HG02981 (cell line): ENCODE measurements around the gene FKBP15.
"Not testable (repeated sequence)": the region's sequence is repeated elsewhere in the genome, so short reads cannot be mapped to it uniquely, and the experiment has no call there.

Experiments used
- ATAC-seq: cut with Tn5 transposase; IDR thresholded peaks from one replicate; pipeline ENCODE4 v1.9.1; 2021; ENCODE audit warnings: mild to moderate bottlenecking, moderate library complexity; ENCODE audit not compliant: unreplicated experiment

Gene FKBP15, protein sequence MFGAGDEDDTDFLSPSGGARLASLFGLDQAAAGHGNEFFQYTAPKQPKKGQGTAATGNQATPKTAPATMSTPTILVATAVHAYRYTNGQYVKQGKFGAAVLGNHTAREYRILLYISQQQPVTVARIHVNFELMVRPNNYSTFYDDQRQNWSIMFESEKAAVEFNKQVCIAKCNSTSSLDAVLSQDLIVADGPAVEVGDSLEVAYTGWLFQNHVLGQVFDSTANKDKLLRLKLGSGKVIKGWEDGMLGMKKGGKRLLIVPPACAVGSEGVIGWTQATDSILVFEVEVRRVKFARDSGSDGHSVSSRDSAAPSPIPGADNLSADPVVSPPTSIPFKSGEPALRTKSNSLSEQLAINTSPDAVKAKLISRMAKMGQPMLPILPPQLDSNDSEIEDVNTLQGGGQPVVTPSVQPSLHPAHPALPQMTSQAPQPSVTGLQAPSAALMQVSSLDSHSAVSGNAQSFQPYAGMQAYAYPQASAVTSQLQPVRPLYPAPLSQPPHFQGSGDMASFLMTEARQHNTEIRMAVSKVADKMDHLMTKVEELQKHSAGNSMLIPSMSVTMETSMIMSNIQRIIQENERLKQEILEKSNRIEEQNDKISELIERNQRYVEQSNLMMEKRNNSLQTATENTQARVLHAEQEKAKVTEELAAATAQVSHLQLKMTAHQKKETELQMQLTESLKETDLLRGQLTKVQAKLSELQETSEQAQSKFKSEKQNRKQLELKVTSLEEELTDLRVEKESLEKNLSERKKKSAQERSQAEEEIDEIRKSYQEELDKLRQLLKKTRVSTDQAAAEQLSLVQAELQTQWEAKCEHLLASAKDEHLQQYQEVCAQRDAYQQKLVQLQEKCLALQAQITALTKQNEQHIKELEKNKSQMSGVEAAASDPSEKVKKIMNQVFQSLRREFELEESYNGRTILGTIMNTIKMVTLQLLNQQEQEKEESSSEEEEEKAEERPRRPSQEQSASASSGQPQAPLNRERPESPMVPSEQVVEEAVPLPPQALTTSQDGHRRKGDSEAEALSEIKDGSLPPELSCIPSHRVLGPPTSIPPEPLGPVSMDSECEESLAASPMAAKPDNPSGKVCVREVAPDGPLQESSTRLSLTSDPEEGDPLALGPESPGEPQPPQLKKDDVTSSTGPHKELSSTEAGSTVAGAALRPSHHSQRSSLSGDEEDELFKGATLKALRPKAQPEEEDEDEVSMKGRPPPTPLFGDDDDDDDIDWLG

DNA sequence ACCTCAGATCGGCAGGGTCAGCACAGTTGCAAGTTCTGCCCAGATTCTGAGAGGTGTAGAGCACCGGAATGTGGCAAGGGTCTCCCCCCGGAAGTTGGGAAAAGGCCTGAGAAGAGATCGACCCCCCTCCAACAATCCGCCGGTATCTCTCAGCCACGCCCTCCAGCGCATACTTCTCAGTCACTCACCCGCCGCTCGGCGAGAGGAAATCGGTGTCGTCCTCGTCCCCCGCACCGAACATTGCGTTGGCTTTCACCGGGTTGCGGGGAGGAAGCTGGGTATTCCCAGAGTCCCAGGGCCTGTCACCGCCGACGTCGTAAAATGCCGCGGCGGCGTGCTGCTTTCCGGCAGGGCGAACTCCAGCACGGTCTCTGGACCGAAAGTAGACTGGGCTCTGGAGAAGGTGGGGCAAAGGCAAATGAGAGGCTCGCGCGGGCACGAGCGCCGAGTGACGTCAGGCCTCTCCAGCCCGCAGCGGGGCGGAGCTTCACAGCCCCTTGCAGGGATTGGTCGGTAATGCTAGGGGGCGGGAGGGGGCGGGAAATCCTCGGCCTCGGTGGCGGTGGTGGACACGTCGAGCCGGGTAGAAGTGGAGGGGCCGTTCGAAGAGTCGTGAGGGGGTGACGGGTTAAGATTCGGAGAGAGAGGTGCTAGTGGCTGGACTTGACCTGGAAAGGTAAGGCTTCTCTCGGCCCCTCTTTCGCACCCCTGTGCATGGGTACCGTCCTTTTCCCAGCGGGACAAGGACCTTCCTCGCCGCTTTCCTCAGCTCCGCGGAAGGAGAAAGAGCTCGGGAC lies at the start of gene FKBP15, which contains the start of gene SLC31A1:
Gene FKBP15, minus strand, starts transcription at position 275 of the 797 bp plus-strand sequence. Its CDS starts 34 bp downstream, at position 241.
Gene SLC31A1, plus strand, starts transcription at position 542 of the 797 bp plus-strand sequence. CDS start 34,605 bp downstream, outside the sequence.
- peak; percentile 83 for ATAC-seq

DNA sequence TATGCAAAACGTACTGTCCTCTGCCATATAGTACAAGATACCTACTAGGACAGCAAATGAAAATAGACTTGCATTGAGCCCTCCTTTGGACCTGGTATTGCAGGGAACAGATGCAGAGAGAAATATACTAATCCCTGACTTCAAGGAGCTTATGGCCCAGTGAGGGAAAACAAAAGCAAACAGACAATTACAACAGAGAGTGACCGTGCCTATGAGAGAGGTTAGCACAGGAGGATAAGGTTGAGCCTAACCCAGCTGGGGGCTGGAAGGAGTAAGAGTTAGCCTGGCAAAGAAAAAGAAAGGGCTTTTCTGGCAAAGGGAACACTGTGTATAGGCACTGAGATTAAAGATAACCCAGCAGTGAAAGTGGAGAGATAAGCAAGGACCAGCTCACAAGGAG lies 48.8 kb upstream of the FKBP15 start:
- ATAC-seq: no peak

DNA sequence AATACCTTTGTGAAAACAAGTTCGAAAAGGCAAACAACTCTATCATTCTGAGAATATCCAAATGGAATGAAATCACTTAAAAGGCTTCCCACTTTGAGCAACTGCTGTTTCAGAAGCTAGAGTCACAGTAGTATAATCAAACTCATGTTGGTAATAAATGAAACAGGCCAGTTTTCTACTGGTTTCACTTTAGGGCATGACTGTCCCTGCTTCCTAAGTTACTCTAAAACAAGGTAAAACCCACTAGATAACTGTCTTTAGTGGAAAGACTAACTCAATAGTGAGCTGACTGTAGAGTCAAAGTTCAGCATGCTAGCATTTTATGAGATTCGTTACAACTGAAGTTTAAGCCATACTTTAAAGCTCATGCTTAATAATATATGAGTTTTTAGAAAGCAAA lies 48.3 kb upstream of the FKBP15 start:
- no peak for ATAC-seq

DNA sequence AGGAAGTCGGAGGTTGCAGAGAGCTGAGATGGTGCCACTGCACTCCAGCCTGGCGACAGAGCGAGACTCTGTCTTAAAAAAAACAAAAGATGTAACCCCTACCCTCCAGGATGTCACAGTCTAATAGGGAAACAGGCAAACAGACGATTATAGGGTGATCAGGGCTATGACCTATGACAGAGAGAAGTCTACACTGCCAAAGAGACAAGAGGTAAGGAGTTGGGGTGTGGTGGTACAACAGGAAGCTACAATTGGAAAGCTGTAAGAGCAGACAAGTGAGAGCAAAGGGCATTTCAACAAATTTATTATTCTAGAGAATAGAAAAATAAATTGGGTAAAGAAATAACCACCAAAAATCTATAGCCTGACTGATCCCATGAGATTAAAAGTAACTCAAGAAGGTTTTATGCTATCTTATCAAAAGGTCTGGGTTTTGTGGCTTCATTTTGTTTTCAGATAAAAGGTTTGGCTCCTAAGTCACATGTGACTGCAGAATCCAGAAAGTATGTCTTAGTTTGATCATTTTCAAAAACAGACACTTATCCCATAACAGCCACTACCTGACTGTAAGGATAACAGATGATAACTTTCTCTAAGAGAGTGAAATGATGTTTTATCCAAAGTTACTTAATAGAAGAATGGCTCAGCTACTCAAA lies 47.0 kb upstream of the FKBP15 start:
- ATAC-seq: no peak

DNA sequence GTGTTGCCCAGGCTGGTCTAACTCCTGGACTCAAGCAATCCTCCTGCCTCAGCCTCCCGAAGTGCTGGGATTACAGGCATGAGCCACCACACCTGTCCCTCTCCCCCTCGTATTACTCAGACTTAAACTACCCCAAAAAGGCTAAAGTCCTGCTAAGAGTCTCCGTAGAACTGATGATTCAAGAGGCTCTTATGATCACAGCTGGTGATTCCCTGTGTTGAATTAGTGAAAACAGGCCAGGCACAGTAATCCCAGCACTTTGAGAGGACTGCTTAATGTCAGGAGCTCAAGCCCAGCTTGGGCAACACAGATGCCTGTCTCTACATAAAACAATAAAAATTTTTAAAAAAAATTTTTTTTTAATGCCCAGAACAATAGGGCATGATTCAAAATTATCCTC lies 45.1 kb upstream of the FKBP15 start:
- no peak for ATAC-seq

DNA sequence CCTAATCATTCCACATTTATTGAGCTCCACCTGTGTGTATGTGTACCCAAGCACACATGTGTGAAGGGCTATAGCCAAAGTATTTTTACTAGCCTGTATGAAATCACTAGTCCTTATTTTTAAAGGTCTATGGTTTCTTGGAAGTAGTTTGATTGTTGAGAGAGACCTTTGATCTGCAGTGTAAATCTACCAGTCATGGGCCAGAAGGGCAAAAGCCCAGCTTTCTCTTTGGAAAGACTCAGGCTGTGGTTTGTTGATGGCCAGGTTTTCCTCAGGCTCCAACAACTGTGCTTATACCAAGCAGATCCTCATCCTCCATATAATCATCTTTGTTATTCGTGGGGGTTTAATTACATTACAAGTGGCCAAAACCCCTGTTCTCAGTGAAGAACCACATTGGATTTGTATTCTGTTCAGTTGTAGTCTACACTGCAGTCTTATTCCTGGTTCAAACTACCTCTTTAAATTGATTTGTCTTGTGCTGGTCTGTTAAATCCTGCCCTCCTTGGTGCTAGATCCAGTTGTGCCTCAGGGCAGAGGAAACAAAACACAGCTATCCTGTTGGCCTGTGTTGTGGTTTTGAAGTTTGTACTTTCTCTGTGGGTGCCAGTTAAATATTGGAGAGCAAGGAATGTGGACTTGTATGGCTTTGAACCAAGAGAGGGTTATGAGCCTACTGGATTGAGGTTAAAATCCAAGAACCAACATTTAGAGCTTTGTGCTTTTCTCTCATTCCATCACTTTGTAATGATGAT lies 41.0 kb upstream of the FKBP15 start:
- ATAC-seq: no peak

DNA sequence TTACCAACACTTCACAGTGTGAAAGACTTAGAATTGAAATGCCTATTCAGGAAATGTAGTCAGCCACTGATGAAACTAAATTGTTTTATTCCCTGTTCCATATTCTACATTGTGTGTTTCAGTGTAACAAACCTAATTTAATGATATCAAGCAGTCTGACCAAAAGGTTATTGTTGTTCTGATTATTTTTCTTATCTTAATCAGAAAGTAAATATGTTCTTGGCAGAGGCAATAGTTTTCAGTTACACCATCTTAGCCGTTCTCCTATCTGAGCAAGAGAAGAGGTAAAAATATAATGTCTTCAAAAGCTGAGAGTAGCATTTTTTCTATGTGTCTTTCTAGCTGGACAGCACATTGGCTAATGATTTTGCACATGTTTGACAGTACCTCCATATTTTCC lies 37.2 kb upstream of the FKBP15 start:
- no peak for ATAC-seq

DNA sequence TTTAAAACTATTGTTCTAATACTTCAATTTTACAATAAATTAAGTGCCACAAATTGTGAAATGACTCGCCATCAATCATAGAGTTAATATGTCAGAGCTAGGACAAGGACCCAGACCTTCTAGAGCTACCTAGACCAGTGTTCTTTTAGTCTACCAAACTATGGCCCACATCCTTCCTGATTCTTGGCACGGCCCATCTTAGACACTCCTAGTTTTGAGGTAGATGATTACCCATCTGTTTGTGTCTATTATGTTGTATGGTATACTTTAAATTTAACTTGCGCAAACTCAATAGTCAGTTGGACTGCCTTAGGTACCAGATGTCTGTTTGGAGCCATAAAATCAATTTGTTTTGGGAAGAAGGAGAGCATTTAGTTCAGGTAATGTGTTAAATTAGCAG lies 36.8 kb upstream of the FKBP15 start:
- no peak for ATAC-seq

DNA sequence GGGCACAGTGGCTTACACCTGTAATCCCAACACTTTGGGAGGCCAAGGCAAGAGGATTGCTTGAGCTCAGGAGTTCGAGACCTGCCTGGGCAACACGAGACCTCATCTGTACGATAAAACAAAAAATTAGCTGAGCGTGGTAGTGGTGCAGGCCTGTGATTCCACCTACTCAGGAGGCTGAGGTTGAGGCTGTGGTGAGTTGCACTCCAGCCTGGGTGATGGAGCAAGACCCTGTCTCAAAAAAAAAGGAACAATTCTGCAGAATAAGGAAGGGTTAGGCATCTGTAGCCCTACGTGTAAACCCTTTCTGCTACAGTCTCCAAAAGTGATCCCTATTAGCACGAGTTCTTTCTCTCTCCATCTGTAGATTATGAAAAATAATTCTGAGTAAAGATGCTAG lies 34.4 kb upstream of the FKBP15 start:
- ATAC-seq: no peak

DNA sequence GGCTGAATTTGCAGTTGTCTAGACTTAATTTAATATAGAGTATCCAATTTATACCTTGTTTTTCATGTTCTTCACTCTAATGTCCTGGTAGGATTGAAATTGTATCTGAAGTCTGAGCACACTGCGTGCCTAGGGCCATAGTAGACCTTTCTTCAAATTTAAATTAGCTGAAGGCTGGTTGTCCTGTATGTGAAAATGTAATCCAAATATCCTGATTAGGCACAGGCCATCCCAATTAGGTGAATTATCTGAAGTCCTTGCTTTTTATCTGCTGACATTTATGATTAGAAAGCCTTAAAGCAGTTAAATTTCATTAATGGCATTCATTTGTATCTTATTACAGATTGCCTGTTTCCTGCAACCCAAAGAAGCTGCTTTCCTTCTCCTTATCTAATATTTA lies 33.9 kb upstream of the FKBP15 start:
- ATAC-seq: no peak

DNA sequence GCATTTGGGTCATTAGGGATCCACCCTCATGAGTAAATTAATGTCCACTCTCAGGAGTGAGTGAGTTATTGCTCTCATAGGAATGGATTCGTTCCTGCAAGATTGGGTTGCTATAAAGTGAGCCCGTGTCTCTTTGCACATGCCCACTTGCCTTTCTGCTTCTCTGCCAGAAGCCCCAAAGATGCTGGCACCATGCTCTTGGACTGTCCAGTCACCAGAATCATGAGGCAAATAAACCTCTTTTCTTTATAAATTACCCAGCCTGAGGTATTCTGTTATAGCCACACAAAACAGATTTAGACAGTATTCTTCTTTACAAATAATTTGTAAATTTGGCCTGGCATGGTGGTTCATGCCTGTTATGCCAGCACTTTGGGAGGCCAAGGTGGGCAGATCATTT lies 29.7 kb upstream of the FKBP15 start:
- ATAC-seq: no peak

DNA sequence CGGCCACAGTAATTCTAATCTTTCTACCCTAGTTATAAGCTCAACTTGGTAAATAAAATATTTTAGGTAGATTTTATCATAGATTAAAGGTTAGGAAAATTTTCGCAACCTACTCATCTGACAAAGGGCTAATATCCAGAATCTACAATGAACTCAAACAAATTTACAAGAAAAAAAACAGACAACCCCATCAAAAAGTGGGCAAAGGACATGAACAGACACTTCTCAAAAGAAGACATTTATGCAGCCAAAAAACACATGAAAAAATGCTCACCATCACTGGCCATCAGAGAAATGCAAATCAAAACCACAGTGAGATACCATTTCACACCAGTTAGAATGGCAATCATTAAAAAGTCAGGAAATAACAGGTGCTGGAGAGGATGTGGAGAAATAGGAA lies 28.6 kb upstream of the FKBP15 start:
- not testable (repeated sequence) for ATAC-seq

DNA sequence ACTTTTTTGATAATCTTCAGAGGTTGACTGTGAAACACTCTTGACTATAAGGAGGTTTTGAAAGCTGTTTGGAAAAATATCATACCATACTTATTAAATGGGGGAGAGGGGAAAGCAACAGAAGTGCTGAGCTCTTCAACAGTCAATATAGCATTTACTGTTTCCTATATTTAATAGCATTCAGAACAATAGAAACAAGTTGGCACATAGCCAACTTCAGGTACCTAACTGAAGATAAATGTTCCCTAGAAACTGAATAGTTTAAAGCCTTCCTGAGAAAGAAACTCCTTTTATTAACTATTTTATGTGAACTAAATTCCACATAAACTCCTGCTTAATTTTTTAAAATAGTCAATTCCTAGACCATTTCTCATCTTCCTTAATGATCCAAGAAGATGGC lies 26.6 kb upstream of the FKBP15 start:
- ATAC-seq: no peak

DNA sequence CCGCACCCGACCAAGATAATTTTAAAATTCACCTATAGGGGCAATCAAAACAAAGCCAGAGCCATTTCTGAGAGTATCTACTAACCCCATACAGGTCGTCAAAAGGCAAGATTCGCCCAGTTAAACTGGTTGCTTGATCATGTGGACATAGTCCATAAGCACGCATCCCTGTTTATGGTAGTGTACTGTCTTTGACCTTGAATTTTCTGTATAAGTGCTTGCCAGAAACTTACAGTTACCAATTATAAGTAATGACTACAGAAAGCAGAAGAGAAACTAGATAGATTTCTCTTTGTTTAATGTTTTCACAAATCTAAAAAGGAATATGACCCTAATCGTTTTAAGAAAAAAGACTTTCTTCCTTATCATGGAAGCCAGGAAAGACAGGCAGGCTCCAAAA lies 25.9 kb upstream of the FKBP15 start:
- no peak for ATAC-seq

DNA sequence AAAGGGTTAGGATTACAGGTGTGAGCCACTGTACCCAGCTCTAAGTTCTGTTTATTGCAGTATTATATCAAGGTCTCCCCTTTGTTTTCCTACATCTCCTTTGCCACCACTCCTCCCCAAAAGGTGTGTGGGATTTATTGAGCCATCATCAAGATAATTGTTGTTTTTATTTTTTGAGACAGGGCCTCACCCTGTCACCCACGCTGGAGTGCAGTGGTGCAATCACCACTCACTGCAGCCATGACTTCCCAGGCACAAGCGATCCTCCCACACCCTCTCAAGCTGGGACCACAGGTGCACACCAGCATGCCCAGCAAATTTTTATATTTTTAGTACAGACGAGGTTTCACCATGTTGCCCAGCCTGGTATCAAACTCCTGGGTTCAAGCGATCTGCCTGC lies 24.8 kb upstream of the FKBP15 start:
- no peak for ATAC-seq

DNA sequence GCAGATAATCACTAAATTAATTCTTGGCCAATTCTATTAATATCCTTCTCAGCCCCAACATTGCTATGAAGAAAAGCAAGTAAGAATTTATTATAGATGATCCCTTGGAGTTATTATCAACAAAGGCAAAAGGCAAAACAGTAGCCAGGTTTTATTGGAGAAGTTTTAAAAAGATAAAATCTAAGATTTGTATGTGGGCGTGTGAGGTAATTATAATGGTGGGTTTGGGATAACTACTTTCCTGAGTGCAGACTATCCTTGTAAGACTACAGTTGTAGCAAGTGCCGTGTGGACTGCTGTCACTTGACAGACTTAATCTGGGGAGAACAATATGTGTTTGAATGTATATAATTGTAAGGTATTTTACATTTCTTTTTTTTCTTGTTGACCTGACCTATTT lies 23.5 kb upstream of the FKBP15 start:
- ATAC-seq: no peak

DNA sequence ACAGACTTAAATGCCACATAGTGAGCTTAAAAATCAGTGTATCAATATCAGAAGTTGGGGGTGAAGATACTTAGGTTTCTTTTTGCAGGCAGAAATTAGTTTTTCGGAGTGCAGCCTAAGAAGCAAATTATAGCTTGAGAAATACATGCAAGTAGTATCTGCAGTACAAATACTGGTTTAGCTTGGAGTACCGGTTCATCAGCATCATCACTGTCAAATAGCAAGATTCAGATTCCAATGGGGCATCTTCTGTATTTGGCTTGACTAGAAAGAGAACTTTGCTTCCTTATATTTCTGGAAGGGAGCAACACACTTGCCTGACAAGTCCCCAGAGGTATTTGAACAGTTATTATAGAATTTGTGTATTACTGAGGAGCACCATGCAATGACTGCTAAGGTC lies 20.1 kb upstream of the FKBP15 start:
- ATAC-seq: no peak

DNA sequence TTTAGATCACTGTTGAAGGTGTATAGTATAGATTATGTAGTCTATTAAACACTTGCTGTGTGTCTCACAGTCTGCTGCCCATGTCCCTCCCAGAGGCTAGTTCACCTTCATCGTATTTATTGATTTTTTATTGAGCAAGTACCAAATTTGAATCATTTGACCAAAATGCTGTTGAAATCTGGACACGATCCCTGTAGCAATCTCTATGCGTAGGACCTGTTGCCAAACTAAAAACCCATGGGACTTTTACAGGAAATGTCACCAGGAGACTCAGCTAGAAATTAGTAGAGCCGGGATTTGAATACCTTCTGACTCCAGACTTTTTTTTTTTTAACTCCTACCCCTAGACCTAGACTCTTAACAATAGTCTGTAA lies 17.8 kb upstream of the FKBP15 start:
- ATAC-seq: no peak

DNA sequence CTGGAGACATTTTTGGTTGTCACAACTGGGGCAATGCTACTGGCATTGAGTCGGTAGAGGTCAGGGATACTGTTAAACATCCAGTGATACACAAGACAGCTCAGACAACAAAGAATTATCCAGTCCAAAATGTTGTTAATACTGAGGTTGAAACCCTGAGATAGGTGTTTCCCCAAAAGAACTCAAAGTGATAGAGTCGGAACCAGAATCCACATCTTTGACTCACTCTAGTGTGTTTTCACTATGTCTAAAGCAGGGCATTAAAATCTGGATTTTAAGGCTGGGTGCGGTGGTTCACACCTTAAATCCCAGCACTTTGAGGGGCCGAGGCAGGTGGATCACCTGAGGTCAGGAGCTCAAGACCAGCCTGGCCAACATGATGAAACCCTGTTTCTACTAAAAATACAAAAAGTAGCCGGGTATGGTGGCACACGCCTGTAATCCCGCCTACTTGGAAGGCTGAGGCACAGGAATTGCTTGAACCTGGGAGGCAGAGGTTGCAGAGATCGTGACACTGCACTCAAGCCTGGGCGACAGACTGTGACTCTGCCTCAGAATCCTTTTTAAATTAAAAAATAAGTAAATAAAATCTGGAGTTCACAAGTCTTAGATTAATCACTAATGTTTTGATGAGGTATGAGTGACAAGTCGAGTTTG lies 17.3 kb upstream of the FKBP15 start:
- no peak for ATAC-seq
